OCI-LY1 (cell line): ENCODE data around the gene RASGRF1.

Experiments used
- EZH2 ChIP-seq: fragments of 200-600 bp; sonication (generic), shearing (Covaris generic); IDR thresholded peaks from 2 replicates; pipeline ENCODE4 v1.8.0; 2017; ENCODE audit warnings: borderline replicate concordance, mixed run types, mild to moderate bottlenecking, antibody characterized with exemption, low read length, moderate library complexity, mixed read lengths
- TF ChIP-seq, protein P1 (sequence below): fragments of 200-600 bp; sonication (generic), shearing (Covaris generic); IDR thresholded peaks from 2 replicates; pipeline ENCODE4 v1.5.1; 2017; ENCODE audit warnings: mild to moderate bottlenecking, antibody characterized with exemption, low read length, moderate library complexity, mixed read lengths

DNA sequence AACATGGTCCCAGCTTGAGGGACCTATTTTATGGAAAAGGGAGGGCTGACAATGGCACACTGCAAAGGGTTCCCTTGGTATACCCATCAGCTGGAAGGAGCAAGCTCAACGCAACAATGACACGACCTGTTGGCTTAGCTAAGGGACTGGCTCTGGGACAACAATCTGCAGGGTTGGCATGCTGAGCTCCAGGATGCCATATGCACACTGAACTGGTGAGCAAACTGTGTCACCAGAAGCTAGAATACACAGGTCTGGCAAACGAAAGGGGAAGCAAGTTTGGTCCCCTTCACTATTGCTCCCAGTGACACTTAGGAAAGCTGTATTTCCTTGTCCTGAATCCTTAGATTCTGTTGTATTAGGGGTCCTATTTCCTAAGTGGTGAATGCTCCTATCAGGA lies 38.0 kb upstream of the RASGRF1 start:
- TF ChIP-seq, protein P1, sequence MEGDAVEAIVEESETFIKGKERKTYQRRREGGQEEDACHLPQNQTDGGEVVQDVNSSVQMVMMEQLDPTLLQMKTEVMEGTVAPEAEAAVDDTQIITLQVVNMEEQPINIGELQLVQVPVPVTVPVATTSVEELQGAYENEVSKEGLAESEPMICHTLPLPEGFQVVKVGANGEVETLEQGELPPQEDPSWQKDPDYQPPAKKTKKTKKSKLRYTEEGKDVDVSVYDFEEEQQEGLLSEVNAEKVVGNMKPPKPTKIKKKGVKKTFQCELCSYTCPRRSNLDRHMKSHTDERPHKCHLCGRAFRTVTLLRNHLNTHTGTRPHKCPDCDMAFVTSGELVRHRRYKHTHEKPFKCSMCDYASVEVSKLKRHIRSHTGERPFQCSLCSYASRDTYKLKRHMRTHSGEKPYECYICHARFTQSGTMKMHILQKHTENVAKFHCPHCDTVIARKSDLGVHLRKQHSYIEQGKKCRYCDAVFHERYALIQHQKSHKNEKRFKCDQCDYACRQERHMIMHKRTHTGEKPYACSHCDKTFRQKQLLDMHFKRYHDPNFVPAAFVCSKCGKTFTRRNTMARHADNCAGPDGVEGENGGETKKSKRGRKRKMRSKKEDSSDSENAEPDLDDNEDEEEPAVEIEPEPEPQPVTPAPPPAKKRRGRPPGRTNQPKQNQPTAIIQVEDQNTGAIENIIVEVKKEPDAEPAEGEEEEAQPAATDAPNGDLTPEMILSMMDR, result no peak
- TF ChIP-seq EZH2, result no peak
